Loucy (cell line): ENCODE data around the gene POU3F1.

Experiments
- H2AFZ ChIP-seq: fragments of 200-600 bp; sonication (generic); 2 replicates; pipeline ENCODE4 v1.6.0; 2016; ENCODE audit warnings: antibody characterized with exemption, mild to moderate bottlenecking, low read length, moderate library complexity
- H3F3A ChIP-seq: fragments of 200-600 bp; 2 replicates; pipeline ENCODE4 v1.6.0; 2016; ENCODE audit warnings: antibody characterized with exemption, low read depth, mild to moderate bottlenecking
- H3K27me3 ChIP-seq: fragments of 200-600 bp; sonication (generic); 2 replicates; pipeline ENCODE4 v1.6.1; 2014; ENCODE audit warnings: low read length, mild to moderate bottlenecking; ENCODE audit not compliant: insufficient read depth, poor library complexity, severe bottlenecking
- H3K36me3 ChIP-seq: fragments of 200-600 bp; sonication (generic); 2 replicates; pipeline ENCODE4 v1.6.1; 2016; ENCODE audit warnings: low read length; ENCODE audit not compliant: insufficient read depth
- H3K4me1 ChIP-seq: fragments of 200-600 bp; sonication (generic); 2 replicates; pipeline ENCODE4 v1.5.1; 2014; ENCODE audit warnings: low read length, mild to moderate bottlenecking; ENCODE audit not compliant: insufficient read depth, poor library complexity, severe bottlenecking
- H3K4me2 ChIP-seq: fragments of 200-600 bp; sonication (generic); 2 replicates; pipeline ENCODE4 v1.6.0; 2014; ENCODE audit warnings: antibody characterized with exemption, low read length, low read depth, mild to moderate bottlenecking; ENCODE audit not compliant: poor library complexity, severe bottlenecking
- H3K4me3 ChIP-seq: fragments of 200-600 bp; sonication (generic); 2 replicates; pipeline ENCODE4 v1.5.1; 2014; ENCODE audit warnings: low read length, mild to moderate bottlenecking, mixed read lengths; ENCODE audit not compliant: poor library complexity, severe bottlenecking
- H3K79me2 ChIP-seq: fragments of 200-600 bp; sonication (generic); 2 replicates; pipeline ENCODE4 v1.6.1; 2014; ENCODE audit warnings: low read length; ENCODE audit not compliant: insufficient read depth
- H3K9ac ChIP-seq: fragments of 200-600 bp; sonication (generic); 2 replicates; pipeline ENCODE4 v1.6.0; 2014; ENCODE audit warnings: mild to moderate bottlenecking, low read depth, low read length, moderate library complexity; ENCODE audit not compliant: poor library complexity, severe bottlenecking
- H3K9me2 ChIP-seq: fragments of 200-600 bp; sonication (generic); replicated peaks from 2 replicates; pipeline ENCODE4 v1.6.1; 2016; ENCODE audit warnings: low read depth, low read length, mixed read lengths
- H3K9me3 ChIP-seq: fragments of 200-600 bp; sonication (generic); 2 replicates; pipeline ENCODE4 v1.6.1; 2014; ENCODE audit warnings: mild to moderate bottlenecking, antibody characterized with exemption, low read length, low read depth; ENCODE audit not compliant: insufficient read depth
- H4K20me1 ChIP-seq: fragments of 200-600 bp; sonication (generic); 2 replicates; pipeline ENCODE4 v1.6.0; 2014; ENCODE audit warnings: antibody characterized with exemption, low read length, mild to moderate bottlenecking; ENCODE audit not compliant: insufficient read depth, poor library complexity, severe bottlenecking
- CTCF ChIP-seq: fragments of 200-600 bp; sonication (generic); conservative IDR thresholded peaks from 2 replicates; pipeline ENCODE4 v1.5.1; 2014; ENCODE audit warnings: mild to moderate bottlenecking, antibody characterized with exemption, low read length
- EZH2phosphoT487 ChIP-seq: fragments of 200-600 bp; IDR thresholded peaks from 2 replicates; pipeline ENCODE4 v1.6.1; 2018; ENCODE audit warnings: antibody characterized with exemption, mild to moderate bottlenecking, moderate library complexity, borderline replicate concordance

Gene POU3F1

GRCh38 chr1:38084113-38084512 is 37.5 kb upstream of the POU3F1 start:
- Histone ChIP-seq H3K4me2 (no peak overlapping the region), H3K4me1 (no peaks in the 10 kb centered on the region), H3K9ac (no peak overlapping the region), H2AFZ (no peak overlapping the region), H3K27me3 (no peaks in the 10 kb centered on the region), H3F3A (no peaks in the 10 kb centered on the region), H3K9me3 (no peaks in the 10 kb centered on the region), H3K36me3 (no peaks in the 10 kb centered on the region), H3K79me2 (no peaks in the 10 kb centered on the region), H3K4me3 (no peak overlapping the region), H4K20me1 (no peaks in the 10 kb centered on the region), H3K9me2 (no peaks in the 10 kb centered on the region)
- TF ChIP-seq CTCF: no peak
- TF ChIP-seq EZH2phosphoT487: no peak

GRCh38 chr1:38083541-38083940 is 36.9 kb upstream of the POU3F1 start:
- Histone ChIP-seq H3K27me3 (no peaks in the 10 kb centered on the region), H3K9ac (no peak overlapping the region), H3K9me2 (no peaks in the 10 kb centered on the region), H3K79me2 (no peaks in the 10 kb centered on the region), H3K4me2 (no peak overlapping the region), H3K36me3 (no peaks in the 10 kb centered on the region), H3K9me3 (no peaks in the 10 kb centered on the region), H3F3A (no peaks in the 10 kb centered on the region), H3K4me3 (no peak overlapping the region), H2AFZ (no peak overlapping the region), H4K20me1 (no peaks in the 10 kb centered on the region), H3K4me1 (no peaks in the 10 kb centered on the region)
- TF ChIP-seq CTCF: no peak
- TF ChIP-seq EZH2phosphoT487: no peak

GRCh38 chr1:38082769-38083263 is 36.2 kb upstream of the POU3F1 start:
- H3K4me3 ChIP-seq: no peak overlapping the region

More at GRCh38 chr1:38082769-38083263, 36.2 kb upstream of the POU3F1 start:
- Histone ChIP-seq H2AFZ (no peak overlapping the region), H4K20me1 (no peaks in the 10 kb centered on the region), H3K27me3 (no peaks in the 10 kb centered on the region), H3K4me2 (no peak overlapping the region), H3K9me2 (no peaks in the 10 kb centered on the region), H3F3A (no peaks in the 10 kb centered on the region), H3K36me3 (no peaks in the 10 kb centered on the region), H3K4me1 (no peaks in the 10 kb centered on the region), H3K79me2 (no peaks in the 10 kb centered on the region), H3K9ac (no peak overlapping the region), H3K9me3 (no peaks in the 10 kb centered on the region)
- TF ChIP-seq CTCF (no peak), EZH2phosphoT487 (no peak)
